ENCODE data around the gene ADAP1. TPM values are rescaled to one million over a fixed set of nuclear protein-coding genes. Genes with fewer than 3 reads are reported as not detected.

ADAP1 gene
- total RNA-seq, 1 experiment from 2014 or later: 6.2 TPM

DNA sequence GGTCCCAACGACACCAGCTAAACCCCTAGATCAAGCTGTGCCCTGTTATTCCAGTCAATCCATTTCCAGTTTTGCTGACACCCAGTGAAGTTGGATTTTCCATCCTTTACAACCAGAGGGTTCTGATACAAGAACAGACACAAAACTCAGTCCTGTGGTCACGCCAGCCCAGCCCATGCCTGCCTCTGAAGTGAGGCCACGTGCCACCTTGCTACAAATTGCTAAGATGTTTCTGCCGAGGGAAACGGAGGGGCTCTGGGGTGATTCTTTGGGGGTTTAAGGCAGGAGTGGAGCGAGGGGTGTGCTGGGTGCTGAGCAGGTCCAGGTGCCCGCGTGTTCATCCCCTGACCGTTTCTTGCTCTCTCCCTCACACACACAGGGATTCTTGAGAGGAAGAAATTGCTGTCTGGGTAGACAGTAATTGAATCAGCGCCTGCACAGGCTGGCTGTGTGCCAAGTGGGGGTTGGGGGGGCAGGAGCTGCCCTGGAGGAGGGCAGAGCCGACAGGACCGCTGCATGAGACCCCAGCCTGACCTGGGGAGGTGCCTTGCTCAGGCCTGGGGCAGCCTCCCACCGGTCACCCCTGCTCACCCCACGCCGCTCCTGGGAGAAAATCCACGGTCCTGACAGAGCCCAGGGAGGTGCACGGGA, 38.1 kb downstream of the ADAP1 start:
- DNase-seq: no peak
- Histone ChIP-seq H3K79me1 (ENCODE audit: insufficient read depth, low read depth, low read length, poor library complexity, severe bottlenecking) (no peaks in the 10 kb centered on the region), H3K4ac (ENCODE audit: low read depth, low read length) (no peak overlapping the region), H3K56ac (ENCODE audit: insufficient read length, low read depth, low read length) (no peak overlapping the region), H3K23me2 (ENCODE audit: insufficient read length, low read depth, low read length, poor library complexity, severe bottlenecking) (no peaks in the 10 kb centered on the region), H3K9ac (ENCODE audit: extremely low read depth, insufficient read length, low read length) (no peak overlapping the region), H2BK12ac (ENCODE audit: insufficient read length, low read depth, low read length) (no peak overlapping the region), H3K4me2 (ENCODE audit: insufficient read depth, insufficient read length, low read length) (no peak overlapping the region), H3K27me3 (ENCODE audit: insufficient read depth, low read length) (no peaks in the 10 kb centered on the region), H2BK120ac (ENCODE audit: low read depth, low read length, poor library complexity, severe bottlenecking) (no peak overlapping the region), H3K79me2 (ENCODE audit: insufficient read depth, low read length) (no peaks in the 10 kb centered on the region), H3K18ac (ENCODE audit: insufficient read length, low read depth, low read length) (no peak overlapping the region), H4K8ac (replicated peaks; ENCODE audit: insufficient read length, low read depth, low read length) (no peak overlapping the region), H3K9me3 (ENCODE audit: control insufficient read depth, low read depth, low read length) (no peaks in the 10 kb centered on the region), H3K27ac (ENCODE audit: insufficient read length, low read depth, low read length) (no peak overlapping the region), H3K14ac (ENCODE audit: insufficient read depth, low read length) (no peak overlapping the region), H2BK20ac (ENCODE audit: low read depth, low read length, poor library complexity, severe bottlenecking) (no peak overlapping the region), H2AFZ (ENCODE audit: low read length) (no peak overlapping the region), H2AK5ac (ENCODE audit: insufficient read length, low read length) (no peak overlapping the region), H4K5ac (ENCODE audit: insufficient read length, low read depth, low read length) (no peak overlapping the region), H3K4me1 (ENCODE audit: insufficient read depth, low read length) (no peaks in the 10 kb centered on the region), H3K23ac (ENCODE audit: insufficient read length, low read depth, low read length) (no peak overlapping the region), H4K91ac (ENCODE audit: insufficient read length, low read depth, low read length) (no peak overlapping the region), H2BK5ac (ENCODE audit: insufficient read length, low read length) (no peak overlapping the region), H3T11ph (ENCODE audit: low read length) (no peak overlapping the region), H4K20me1 (ENCODE audit: control insufficient read depth, insufficient read depth, insufficient read length) (no peaks in the 10 kb centered on the region), H2BK15ac (ENCODE audit: low read depth, low read length) (no peak overlapping the region)
- H3K27me3 Mint-ChIP-seq (ENCODE audit: low read depth): no peaks in the 10 kb centered on the region; the same call in 1 of the 2 replicates
- WGBS (ENCODE audit: extremely low coverage, insufficient read length, low lambda C conversion rate): no CpG with 5 or more reads among the region's 17 CpGs
- H3K9me3 Mint-ChIP-seq: no peaks in the 10 kb centered on the region; a peak in 1 of 5 replicates
- H3K36me3 Mint-ChIP-seq (ENCODE audit: insufficient read depth in 1 of 3, low read depth in 3 of 3): no peaks in the 10 kb centered on the region
- H3K27ac Mint-ChIP-seq: peak overlapping the region in 1 of 3 experiments; percentile 80; a peak in 2 of 7 replicates
- TF ChIP-seq, protein P1, sequence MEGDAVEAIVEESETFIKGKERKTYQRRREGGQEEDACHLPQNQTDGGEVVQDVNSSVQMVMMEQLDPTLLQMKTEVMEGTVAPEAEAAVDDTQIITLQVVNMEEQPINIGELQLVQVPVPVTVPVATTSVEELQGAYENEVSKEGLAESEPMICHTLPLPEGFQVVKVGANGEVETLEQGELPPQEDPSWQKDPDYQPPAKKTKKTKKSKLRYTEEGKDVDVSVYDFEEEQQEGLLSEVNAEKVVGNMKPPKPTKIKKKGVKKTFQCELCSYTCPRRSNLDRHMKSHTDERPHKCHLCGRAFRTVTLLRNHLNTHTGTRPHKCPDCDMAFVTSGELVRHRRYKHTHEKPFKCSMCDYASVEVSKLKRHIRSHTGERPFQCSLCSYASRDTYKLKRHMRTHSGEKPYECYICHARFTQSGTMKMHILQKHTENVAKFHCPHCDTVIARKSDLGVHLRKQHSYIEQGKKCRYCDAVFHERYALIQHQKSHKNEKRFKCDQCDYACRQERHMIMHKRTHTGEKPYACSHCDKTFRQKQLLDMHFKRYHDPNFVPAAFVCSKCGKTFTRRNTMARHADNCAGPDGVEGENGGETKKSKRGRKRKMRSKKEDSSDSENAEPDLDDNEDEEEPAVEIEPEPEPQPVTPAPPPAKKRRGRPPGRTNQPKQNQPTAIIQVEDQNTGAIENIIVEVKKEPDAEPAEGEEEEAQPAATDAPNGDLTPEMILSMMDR (conservative IDR thresholded peaks at IDR 0.05): no peak
- peaks cover 4% of the 10 kb centered on the region in 2 experiments; a peak in 3 of 4 replicates for H3K4me1 Mint-ChIP-seq
- H3K4me3 Mint-ChIP-seq: no peak overlapping the region

All from H9 (cell line).